H1 (cell line): Measurements from ENCODE around the gene CDH16. TPM values are rescaled to one million over a fixed set of nuclear protein-coding genes. Genes with fewer than 3 reads are reported as not detected.

Source experiments
- CTCF ChIA-PET: fragments of 300-600 bp; sonication (Branson Sonifier 250); formaldehyde crosslinking; loops from one replicate; lab custom pipeline; 2021; ENCODE audit not compliant: partially characterized antibody; lab: Charles Lee
- POLR2A ChIA-PET: fragments of 300-600 bp; sonication (Branson Sonifier 250); formaldehyde crosslinking; loops from one replicate; lab custom pipeline; 2021; ENCODE audit warnings: inconsistent platforms; ENCODE audit not compliant: partially characterized antibody; lab: Charles Lee
- DNase-seq, 2 experiments: peaks; one replicate each; pipeline versions ENCODE4 v3.0.0 to v3.0.0-alpha.2; 2010 to 2022; ENCODE audit warnings: low spot score in 2 of 2, low read depth in 1 of 2, mixed read lengths in 1 of 2
- FAIRE-seq: peaks from 2 replicates; lab custom pipeline; 2011; peaks lifted over from hg19 to GRCh38; lab: Jason Lieb, UNC
- H2AFZ ChIP-seq: 2 replicates; pipeline ENCODE4 v1.8.1; 2012; ENCODE audit warnings: low read length, inconsistent platforms
- H2AK5ac ChIP-seq: 2 replicates; pipeline ENCODE4 v1.6.1; 2013; ENCODE audit warnings: low read depth, low read length
- H2BK120ac ChIP-seq: replicated peaks from 2 replicates; pipeline ENCODE3; 2013; ENCODE audit warnings: low read depth, low read length, inconsistent platforms
- H2BK12ac ChIP-seq: 2 replicates; pipeline ENCODE4 v1.6.1; 2013; ENCODE audit warnings: low read depth, low read length
- H2BK15ac ChIP-seq: 2 replicates; pipeline ENCODE4 v1.6.1; 2013; ENCODE audit warnings: low read length
- H2BK20ac ChIP-seq: 2 replicates; pipeline ENCODE4 v1.6.1; 2013; ENCODE audit warnings: low read length
- H2BK5ac ChIP-seq: 2 replicates; pipeline ENCODE4 v1.6.1; 2013; ENCODE audit warnings: low read depth, low read length
- H3K14ac ChIP-seq: 2 replicates; pipeline ENCODE4 v1.6.1; 2013; ENCODE audit warnings: inconsistent platforms; ENCODE audit not compliant: insufficient read length
- H3K18ac ChIP-seq: 2 replicates; pipeline ENCODE4 v1.6.1; 2013; ENCODE audit warnings: low read length; ENCODE audit errors: extremely low read depth
- H3K23ac ChIP-seq: 2 replicates; pipeline ENCODE4 v1.6.1; 2013; ENCODE audit warnings: inconsistent platforms; ENCODE audit not compliant: insufficient read length
- H3K23me2 ChIP-seq: 2 replicates; pipeline ENCODE4 v1.6.1; 2013; ENCODE audit warnings: low read depth, low read length
- H3K27ac ChIP-seq: 2 replicates; pipeline ENCODE4 v1.6.1; 2011; ENCODE audit warnings: low read depth, low read length, inconsistent platforms
- H3K27me3 ChIP-seq, 4 experiments: replicated peaks in 1 of 4; 1 replicate in 1 of 4; 2 replicates in 3 of 4; pipeline versions ENCODE4 v1.6.1 to v1.8.1; 2011 to 2013; ENCODE audit warnings: low read length in 3 of 4, mild to moderate bottlenecking in 3 of 4, inconsistent platforms in 2 of 4, mixed read lengths in 2 of 4, moderate library complexity in 1 of 4; ENCODE audit not compliant: control insufficient read depth in 3 of 4, insufficient read depth in 3 of 4; ENCODE audit errors: extremely low read depth in 1 of 4
- H3K36me3 ChIP-seq, 4 experiments: 2 replicates each; pipeline versions ENCODE4 v1.6.1 to v1.8.1; 2011 to 2013; ENCODE audit warnings: mild to moderate bottlenecking in 4 of 4, low read length in 3 of 4, moderate library complexity in 2 of 4, control low read depth in 1 of 4, inconsistent platforms in 1 of 4; ENCODE audit not compliant: insufficient read depth in 4 of 4, control insufficient read depth in 2 of 4
- H3K4ac ChIP-seq: replicated peaks from 2 replicates; pipeline ENCODE3; 2013; ENCODE audit warnings: low read length, low read depth, mixed read lengths, inconsistent platforms; ENCODE audit not compliant: insufficient read length
- H3K4me1 ChIP-seq, 4 experiments: replicated peaks in 1 of 4; 1 replicate in 1 of 4; 2 replicates in 3 of 4; pipeline versions ENCODE4 v1.6.1 to v1.8.1; 2011 to 2013; ENCODE audit warnings: low read length in 3 of 4, inconsistent platforms in 2 of 4, mixed read lengths in 1 of 4; ENCODE audit not compliant: insufficient read depth in 4 of 4, control insufficient read depth in 3 of 4
- H3K4me2 ChIP-seq, 2 experiments: 2 replicates each; pipeline versions ENCODE4 v1.6.1 to v1.8.1; 2011 to 2013; ENCODE audit warnings: low read depth in 2 of 2, low read length in 2 of 2, control low read depth in 1 of 2, inconsistent platforms in 1 of 2, mild to moderate bottlenecking in 1 of 2; ENCODE audit not compliant: insufficient read depth in 1 of 2
- H3K4me3 ChIP-seq, 4 experiments: fragments of 200-600, 300-600 bp in 1 of 4; sonication (generic), shearing (Covaris generic), sonication (Bioruptor Twin) in 1 of 4; 2 replicates each; pipeline versions ENCODE4 v1.5.1 to v1.8.1; 2011 to 2016; ENCODE audit warnings: low read length in 4 of 4, low read depth in 3 of 4, control low read depth in 2 of 4, inconsistent platforms in 2 of 4, mild to moderate bottlenecking in 2 of 4, mixed read lengths in 1 of 4, moderate library complexity in 1 of 4; ENCODE audit not compliant: insufficient read depth in 2 of 4; ENCODE audit errors: extremely low read depth in 1 of 4
- H3K56ac ChIP-seq: replicated peaks from 2 replicates; pipeline ENCODE3; 2013; ENCODE audit warnings: low read depth, mild to moderate bottlenecking, mixed read lengths, low read length, inconsistent platforms; ENCODE audit not compliant: insufficient read length
- H3K79me1 ChIP-seq: 2 replicates; pipeline ENCODE4 v1.6.1; 2013; ENCODE audit warnings: low read depth, low read length, control low read depth
- H3K79me2 ChIP-seq, 2 experiments: 2 replicates each; pipeline versions ENCODE4 v1.6.1 to v1.8.1; 2012 to 2013; ENCODE audit warnings: low read length in 2 of 2, mild to moderate bottlenecking in 2 of 2, inconsistent platforms in 1 of 2; ENCODE audit not compliant: insufficient read depth in 2 of 2, control insufficient read depth in 1 of 2
- H3K9ac ChIP-seq, 4 experiments: replicated peaks in 1 of 4; 1 replicate in 1 of 4; 2 replicates in 3 of 4; pipeline versions ENCODE4 v1.6.1 to v1.8.1; 2011 to 2013; ENCODE audit warnings: low read depth in 3 of 4, low read length in 3 of 4, control low read depth in 2 of 4, mild to moderate bottlenecking in 2 of 4, moderate library complexity in 2 of 4, inconsistent platforms in 1 of 4; ENCODE audit errors: extremely low read depth in 1 of 4
- H3K9me3 ChIP-seq, 2 experiments: 2 replicates each; pipeline versions ENCODE4 v1.6.1 to v1.8.1; 2012 to 2013; ENCODE audit warnings: mild to moderate bottlenecking in 2 of 2, moderate library complexity in 2 of 2, control low read depth in 1 of 2, inconsistent platforms in 1 of 2, low read depth in 1 of 2, low read length in 1 of 2, mixed read lengths in 1 of 2; ENCODE audit not compliant: insufficient read depth in 2 of 2
- H4K20me1 ChIP-seq, 2 experiments: replicated peaks in 1 of 2; 2 replicates each; pipeline versions ENCODE3 to v1.8.1; 2011 to 2013; ENCODE audit warnings: inconsistent platforms in 2 of 2, low read length in 2 of 2, mild to moderate bottlenecking in 1 of 2; ENCODE audit not compliant: insufficient read depth in 2 of 2, control insufficient read depth in 1 of 2
- H4K5ac ChIP-seq: 2 replicates; pipeline ENCODE4 v1.6.1; 2013; ENCODE audit warnings: low read length, low read depth, mixed read lengths, inconsistent platforms; ENCODE audit not compliant: insufficient read length
- H4K8ac ChIP-seq: 2 replicates; pipeline ENCODE4 v1.8.0; 2013; ENCODE audit warnings: mild to moderate bottlenecking, moderate library complexity, low read length, inconsistent platforms; ENCODE audit not compliant: insufficient read depth; ENCODE audit errors: extremely low read depth
- H4K91ac ChIP-seq: replicated peaks from 2 replicates; pipeline ENCODE3; 2013; ENCODE audit warnings: low read length, mixed read lengths, inconsistent platforms; ENCODE audit not compliant: insufficient read length
- EGR1 ChIP-seq: IDR thresholded peaks from 2 replicates; pipeline ENCODE4 v1.6.1; 2011; ENCODE audit warnings: low read depth, low read length, borderline replicate concordance
- POLR2AphosphoS5 ChIP-seq: IDR thresholded peaks from 2 replicates; pipeline ENCODE4 v1.6.1; 2011; ENCODE audit warnings: low read depth, low read length
- RBBP5 ChIP-seq: IDR thresholded peaks from 2 replicates; pipeline ENCODE4 v1.7.1; 2012; ENCODE audit warnings: low read depth, mild to moderate bottlenecking, inconsistent platforms, low read length, moderate library complexity, borderline replicate concordance
- RFX5 ChIP-seq: IDR thresholded peaks from 2 replicates; pipeline ENCODE4 v1.6.1; 2011; ENCODE audit warnings: low read depth, low read length, improper control_type of control experiment, borderline replicate concordance
- SIN3A ChIP-seq, 2 experiments: IDR thresholded peaks in 1 of 2; conservative IDR thresholded peaks in 1 of 2; 2 replicates each; pipeline ENCODE4 v1.6.1; 2011 to 2012; ENCODE audit warnings: low read length in 2 of 2, improper control_type of control experiment in 1 of 2, low read depth in 1 of 2, mild to moderate bottlenecking in 1 of 2
- SIRT6 ChIP-seq: IDR thresholded peaks from one replicate; pipeline ENCODE4 v1.7.1; 2012; ENCODE audit warnings: low read length, inconsistent platforms
- SUZ12 ChIP-seq: fragments of 200-600 bp; sonication (generic); IDR thresholded peaks from 2 replicates; pipeline ENCODE4 v1.6.1; 2012; ENCODE audit warnings: mild to moderate bottlenecking, inconsistent platforms, low read length, moderate library complexity, mixed read lengths
- TBP ChIP-seq: IDR thresholded peaks from 2 replicates; pipeline ENCODE4 v1.6.1; 2011; ENCODE audit warnings: low read depth, low read length, improper control_type of control experiment
- WGBS, 2 experiments: shearing (Covaris generic) in 1 of 2; methylation state at CpG; one replicate each; pipeline versions ENCODE4 v1.1.6 to v1.1.7; 2013 to 2015; ENCODE audit warnings: low lambda C conversion rate in 2 of 2, mixed read lengths in 2 of 2, inconsistent platforms in 1 of 2, low coverage in 1 of 2, missing lambda C conversion rate in 1 of 2; ENCODE audit not compliant: insufficient replicate concordance in 2 of 2, insufficient coverage in 1 of 2, insufficient read length in 1 of 2; ENCODE audit errors: extremely low coverage in 1 of 2, missing lambda C conversion rate in 1 of 2; 5-methylcytosine and 5-hydroxymethylcytosine counted together
- polyA plus RNA-seq, 7 experiments: library from polyadenylated mRNA; depleted of rRNA in 3 of 7; stranded (reverse) in 5 of 7; unstranded in 2 of 7; fragments of >200 nt in 5 of 7; fragments of 200-250 nt in 2 of 7; gene quantifications; 1 replicate in 5 of 7; 2 replicates in 1 of 7; 4 replicates in 1 of 7; pipeline versions ENCODE4 v1.2.1 to v1.2.3, GENCODE V29; 2011 to 2013; ENCODE audit warnings: missing spikeins in 2 of 7, mixed read lengths in 2 of 7
- total RNA-seq: library from RNA; stranded (reverse); fragmentation: NEBNext Ultra II Directional; extraction: Animal tissue kit (Norgen Biotek cat#: 25700); gene quantifications from 2 replicates; pipeline ENCODE4 v1.2.1, GENCODE V29; 2021
- TF ChIP-seq, protein P1 (sequence below): IDR thresholded peaks from 2 replicates; pipeline ENCODE4 v1.6.1; 2012; ENCODE audit warnings: inconsistent platforms

Gene CDH16
- total and polyA plus RNA-seq, 2 of the 8 experiments (the other 6 are each of a cell fraction or from before 2014, with no cell fraction given), result not detected

GRCh38 chr16:66949472-66949871 lies 30.8 kb upstream of the CDH16 start:
- no peak for FAIRE-seq
- CTCF ChIA-PET, result interaction anchor here (1.3 to 3.3 kb wide), 4 partner anchors 9 to 54 kb away, joined by 3 to 14 read pairs (median 5); no protein-coding TSS in a partner anchor
- POLR2A ChIA-PET, result interaction anchor here (0.9 kb wide), 1 partner anchor 208 kb away, joined by 4 read pairs; no protein-coding TSS in a partner anchor

More at GRCh38 chr16:66949472-66949871, 30.8 kb upstream of the CDH16 start:
- Histone ChIP-seq H3K23ac (no peak overlapping the region), H2BK12ac (no peak overlapping the region), H3K4ac (no peak overlapping the region), H3K23me2 (peaks cover 2% of the 10 kb centered on the region; the same call in 1 of the 2 replicates), H4K20me1 (peaks cover 0 to 1% of the 10 kb centered on the region in 2 experiments), H2BK20ac (no peak overlapping the region), H3K4me1 (peaks cover 0 to 5% (median 1%) of the 10 kb centered on the region in 4 experiments; a peak in 2 of 7 replicates), H2BK120ac (no peak overlapping the region), H3K4me3 (no peak overlapping the region), H2BK5ac (no peak overlapping the region), H3K56ac (no peak overlapping the region), H3K79me2 (no peaks in the 10 kb centered on the region), H3K27me3 (peaks cover 10 to 34% (median 32%) of the 10 kb centered on the region in 4 experiments), H3K36me3 (no peaks in the 10 kb centered on the region), H3K4me2 (no peak overlapping the region; a peak in 1 of 4 replicates), H3K9ac (no peak overlapping the region), H2AK5ac (no peak overlapping the region), H4K5ac (no peak overlapping the region), H4K8ac (no peak overlapping the region), H3K27ac (no peak overlapping the region), H2BK15ac (no peak overlapping the region), H3K14ac (no peak overlapping the region), H3K18ac (no peak overlapping the region), H3K9me3 (no peaks in the 10 kb centered on the region), H3K79me1 (no peaks in the 10 kb centered on the region), H4K91ac (no peak overlapping the region), H2AFZ (no peak overlapping the region)
- 81% methylated on average over 6 of the region's 6 CpGs; no CpG with 5 or more reads in 1 of the 2 experiments for WGBS, 2 experiments
- no peak for DNase-seq
- no peak for TF ChIP-seq POLR2AphosphoS5
- no peak for TF ChIP-seq SUZ12
- TF ChIP-seq, protein P1, sequence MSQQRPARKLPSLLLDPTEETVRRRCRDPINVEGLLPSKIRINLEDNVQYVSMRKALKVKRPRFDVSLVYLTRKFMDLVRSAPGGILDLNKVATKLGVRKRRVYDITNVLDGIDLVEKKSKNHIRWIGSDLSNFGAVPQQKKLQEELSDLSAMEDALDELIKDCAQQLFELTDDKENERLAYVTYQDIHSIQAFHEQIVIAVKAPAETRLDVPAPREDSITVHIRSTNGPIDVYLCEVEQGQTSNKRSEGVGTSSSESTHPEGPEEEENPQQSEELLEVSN, result no peak
- TF ChIP-seq EGR1, result no peak
- TF ChIP-seq SIN3A (conservative IDR thresholded peaks at IDR 0.05 in 1 of 2, IDR thresholded peaks at IDR 0.05 in 1 of 2; ENCODE audit: low read depth in 1 of 2, low read length in 2 of 2), result no peak
- no peak for TF ChIP-seq SIRT6
- no peak for TF ChIP-seq RBBP5
- TF ChIP-seq TBP, result no peak
- TF ChIP-seq RFX5, result no peak
